ENCODE results near the gene PVRIG.
"Not testable (repeated sequence)": the region's sequence is repeated elsewhere in the genome, so short reads cannot be mapped to it uniquely, and the experiment has no call there.

- TF ChIP-seq, protein P1, sequence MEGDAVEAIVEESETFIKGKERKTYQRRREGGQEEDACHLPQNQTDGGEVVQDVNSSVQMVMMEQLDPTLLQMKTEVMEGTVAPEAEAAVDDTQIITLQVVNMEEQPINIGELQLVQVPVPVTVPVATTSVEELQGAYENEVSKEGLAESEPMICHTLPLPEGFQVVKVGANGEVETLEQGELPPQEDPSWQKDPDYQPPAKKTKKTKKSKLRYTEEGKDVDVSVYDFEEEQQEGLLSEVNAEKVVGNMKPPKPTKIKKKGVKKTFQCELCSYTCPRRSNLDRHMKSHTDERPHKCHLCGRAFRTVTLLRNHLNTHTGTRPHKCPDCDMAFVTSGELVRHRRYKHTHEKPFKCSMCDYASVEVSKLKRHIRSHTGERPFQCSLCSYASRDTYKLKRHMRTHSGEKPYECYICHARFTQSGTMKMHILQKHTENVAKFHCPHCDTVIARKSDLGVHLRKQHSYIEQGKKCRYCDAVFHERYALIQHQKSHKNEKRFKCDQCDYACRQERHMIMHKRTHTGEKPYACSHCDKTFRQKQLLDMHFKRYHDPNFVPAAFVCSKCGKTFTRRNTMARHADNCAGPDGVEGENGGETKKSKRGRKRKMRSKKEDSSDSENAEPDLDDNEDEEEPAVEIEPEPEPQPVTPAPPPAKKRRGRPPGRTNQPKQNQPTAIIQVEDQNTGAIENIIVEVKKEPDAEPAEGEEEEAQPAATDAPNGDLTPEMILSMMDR (conservative IDR thresholded peaks at IDR 0.05 in 1 of 2, IDR thresholded peaks at IDR 0.05 in 1 of 2; ENCODE audit: extremely low read depth in 1 of 2, insufficient read depth in 1 of 2, low read depth in 1 of 2, low read length in 2 of 2), result not testable (repeated sequence)
- TF ChIP-seq EZH2 (IDR thresholded peaks at IDR 0.05; ENCODE audit: borderline replicate concordance, low read length), result not testable (repeated sequence)
Measured at GRCh38 chr7:100268882-100269281, 49.1 kb downstream of the PVRIG start.

Data from mammary epithelial cell (primary cell).